Osteoblast (primary cell): ENCODE measurements around the gene DNER. TPM values are rescaled to one million over a fixed set of nuclear protein-coding genes. Genes with fewer than 3 reads are reported as not detected.
"Not testable (repeated sequence)": the region's sequence is repeated elsewhere in the genome, so short reads cannot be mapped to it uniquely, and the experiment has no call there.

Source experiments
- DNase-seq: peaks from one replicate; pipeline ENCODE4 v3.0.0; 2011; ENCODE audit warnings: low spot score, mixed read lengths; ENCODE audit not compliant: insufficient read length; ENCODE audit errors: missing footprints
- H2AFZ ChIP-seq: 2 replicates; pipeline ENCODE4 v1.6.0; 2011; ENCODE audit warnings: mild to moderate bottlenecking, low read length
- H3K27ac ChIP-seq: 2 replicates; pipeline ENCODE4 v1.5.1; 2011; ENCODE audit warnings: mild to moderate bottlenecking, low read depth, low read length, moderate library complexity
- H3K27me3 ChIP-seq: 2 replicates; pipeline ENCODE4 v1.6.0; 2012; ENCODE audit warnings: mild to moderate bottlenecking, control low read depth, inconsistent platforms, low read length, moderate library complexity; ENCODE audit not compliant: insufficient read depth
- H3K36me3 ChIP-seq: 2 replicates; pipeline ENCODE4 v1.5.1; 2011; ENCODE audit warnings: mild to moderate bottlenecking, low read length, control low read depth, moderate library complexity; ENCODE audit not compliant: insufficient read depth
- H3K4me1 ChIP-seq: 2 replicates; pipeline ENCODE4 v1.5.1; 2011; ENCODE audit warnings: mild to moderate bottlenecking, low read length, control low read depth, moderate library complexity; ENCODE audit not compliant: insufficient read depth
- H3K4me2 ChIP-seq: 2 replicates; pipeline ENCODE4 v1.6.0; 2011; ENCODE audit warnings: mild to moderate bottlenecking, low read length; ENCODE audit not compliant: insufficient read depth
- H3K4me3 ChIP-seq: fragments of 200-600 bp; sonication (generic); 3 replicates; pipeline ENCODE4 v1.5.1; 2012; ENCODE audit warnings: mild to moderate bottlenecking, low read length, inconsistent platforms; ENCODE audit not compliant: insufficient read depth
- H3K79me2 ChIP-seq: 2 replicates; pipeline ENCODE4 v1.6.0; 2012; ENCODE audit warnings: mild to moderate bottlenecking, low read length, control low read depth, inconsistent platforms; ENCODE audit not compliant: insufficient read depth
- H3K9me3 ChIP-seq: 2 replicates; pipeline ENCODE4 v1.5.1; 2011; ENCODE audit warnings: low read depth, low read length, control low read depth
- H4K20me1 ChIP-seq: 2 replicates; pipeline ENCODE4 v1.6.0; 2012; ENCODE audit warnings: mild to moderate bottlenecking, low read length, control low read depth; ENCODE audit not compliant: insufficient read depth
- total RNA-seq: library from RNA; depleted of rRNA; stranded (reverse); fragments of >200 nt; gene quantifications from 2 replicates; pipeline ENCODE4 v1.2.3, GENCODE V29; 2012
- TF ChIP-seq, protein P1 (sequence below): IDR thresholded peaks from 2 replicates; pipeline ENCODE4 v1.5.1; 2011; ENCODE audit warnings: mild to moderate bottlenecking, low read depth, low read length, moderate library complexity; ENCODE audit errors: extremely low read depth

Gene DNER
- total RNA-seq, 1 donor, result 0.36 TPM

DNA sequence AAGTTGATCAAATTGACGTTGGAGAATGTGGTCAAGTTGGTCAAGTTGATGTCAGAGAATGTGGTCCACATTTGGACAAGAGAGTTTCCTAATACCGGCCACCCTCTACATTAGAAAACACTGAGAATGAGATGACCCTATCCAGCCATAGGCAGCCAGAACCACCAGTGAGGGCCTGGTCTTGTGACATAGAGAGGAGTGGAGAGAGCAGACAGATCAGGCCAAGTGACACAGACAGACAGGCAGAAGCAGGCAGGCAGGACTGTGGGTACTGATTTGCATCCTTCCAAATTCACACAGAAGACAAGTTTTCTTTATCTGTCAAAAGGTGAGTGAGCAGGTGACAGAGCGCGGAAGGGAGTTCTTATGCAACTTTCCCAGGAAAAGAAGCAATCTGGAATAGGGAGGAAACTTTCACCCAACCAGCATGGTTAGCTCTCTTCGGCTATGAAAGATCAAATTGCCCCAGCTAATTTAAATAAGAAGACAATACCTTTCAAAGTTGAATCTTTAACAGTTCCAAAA is 334.2 kb downstream of the DNER start:
- Histone ChIP-seq H3K4me1 (no peaks in the 10 kb centered on the region), H2AFZ (no peak overlapping the region), H3K9me3 (no peaks in the 10 kb centered on the region), H3K4me3 (no peak overlapping the region), H3K27me3 (no peaks in the 10 kb centered on the region), H3K27ac (no peak overlapping the region), H3K79me2 (no peaks in the 10 kb centered on the region), H4K20me1 (no peaks in the 10 kb centered on the region), H3K36me3 (no peaks in the 10 kb centered on the region), H3K4me2 (no peak overlapping the region)
- TF ChIP-seq, protein P1, sequence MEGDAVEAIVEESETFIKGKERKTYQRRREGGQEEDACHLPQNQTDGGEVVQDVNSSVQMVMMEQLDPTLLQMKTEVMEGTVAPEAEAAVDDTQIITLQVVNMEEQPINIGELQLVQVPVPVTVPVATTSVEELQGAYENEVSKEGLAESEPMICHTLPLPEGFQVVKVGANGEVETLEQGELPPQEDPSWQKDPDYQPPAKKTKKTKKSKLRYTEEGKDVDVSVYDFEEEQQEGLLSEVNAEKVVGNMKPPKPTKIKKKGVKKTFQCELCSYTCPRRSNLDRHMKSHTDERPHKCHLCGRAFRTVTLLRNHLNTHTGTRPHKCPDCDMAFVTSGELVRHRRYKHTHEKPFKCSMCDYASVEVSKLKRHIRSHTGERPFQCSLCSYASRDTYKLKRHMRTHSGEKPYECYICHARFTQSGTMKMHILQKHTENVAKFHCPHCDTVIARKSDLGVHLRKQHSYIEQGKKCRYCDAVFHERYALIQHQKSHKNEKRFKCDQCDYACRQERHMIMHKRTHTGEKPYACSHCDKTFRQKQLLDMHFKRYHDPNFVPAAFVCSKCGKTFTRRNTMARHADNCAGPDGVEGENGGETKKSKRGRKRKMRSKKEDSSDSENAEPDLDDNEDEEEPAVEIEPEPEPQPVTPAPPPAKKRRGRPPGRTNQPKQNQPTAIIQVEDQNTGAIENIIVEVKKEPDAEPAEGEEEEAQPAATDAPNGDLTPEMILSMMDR, result no peak
- no peak for DNase-seq

- TF ChIP-seq, protein P1, result no peak
Observed at GRCh38 chr2:229378386-229378785, 336.0 kb downstream of the DNER start.

DNA sequence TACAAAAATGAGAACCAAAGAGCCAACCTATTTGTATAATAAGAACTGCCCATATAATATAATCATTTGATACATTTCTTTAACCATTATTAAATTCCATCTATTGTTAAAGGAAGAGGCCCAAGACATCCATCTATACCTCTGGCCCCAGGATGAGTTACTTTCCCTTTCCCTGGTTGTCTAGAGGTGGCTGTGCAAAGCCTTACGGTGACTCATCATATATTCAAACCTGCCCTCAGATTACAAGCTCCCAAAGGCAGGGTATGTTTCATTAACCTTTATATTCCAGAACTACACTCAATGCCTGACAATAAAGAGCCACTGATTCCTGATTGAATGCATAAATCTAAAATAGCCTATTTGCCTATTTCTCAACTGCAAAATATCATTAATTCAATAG is 337.5 kb downstream of the DNER start:
- DNase-seq, result no peak
- TF ChIP-seq, protein P1, result no peak
- H3K4me1 ChIP-seq, result no peaks in the 10 kb centered on the region
- no peaks in the 10 kb centered on the region for H3K27me3 ChIP-seq
- H3K79me2 ChIP-seq, result no peaks in the 10 kb centered on the region
- H4K20me1 ChIP-seq, result no peaks in the 10 kb centered on the region
- no peak overlapping the region for H2AFZ ChIP-seq
- H3K4me3 ChIP-seq, result no peak overlapping the region
- no peak overlapping the region for H3K27ac ChIP-seq
- no peak overlapping the region for H3K4me2 ChIP-seq
- no peaks in the 10 kb centered on the region for H3K9me3 ChIP-seq
- no peaks in the 10 kb centered on the region for H3K36me3 ChIP-seq

More at GRCh38 chr2:229378386-229378785, 336.0 kb downstream of the DNER start:
- Histone ChIP-seq H3K9me3 (no peaks in the 10 kb centered on the region), H3K4me3 (no peak overlapping the region), H2AFZ (no peak overlapping the region), H3K4me2 (no peak overlapping the region), H3K36me3 (no peaks in the 10 kb centered on the region), H3K27me3 (no peaks in the 10 kb centered on the region), H4K20me1 (no peaks in the 10 kb centered on the region), H3K79me2 (no peaks in the 10 kb centered on the region), H3K4me1 (no peaks in the 10 kb centered on the region), H3K27ac (no peak overlapping the region)
- no peak for DNase-seq

- Histone ChIP-seq H3K27me3 (no peaks in the 10 kb centered on the region), H3K9me3 (no peaks in the 10 kb centered on the region), H3K79me2 (no peaks in the 10 kb centered on the region), H3K4me2 (no peak overlapping the region), H2AFZ (no peak overlapping the region), H3K27ac (no peak overlapping the region), H4K20me1 (no peaks in the 10 kb centered on the region), H3K4me3 (no peak overlapping the region), H3K36me3 (no peaks in the 10 kb centered on the region), H3K4me1 (no peaks in the 10 kb centered on the region)
- no peak for DNase-seq
- TF ChIP-seq, protein P1, result no peak
Observed at GRCh38 chr2:229375251-229375650, 339.1 kb downstream of the DNER start.

GRCh38 chr2:229373311-229373710 is 341.0 kb downstream of the DNER start:
- not testable (repeated sequence) for H4K20me1 ChIP-seq, H3K4me2 ChIP-seq, H3K79me2 ChIP-seq, H2AFZ ChIP-seq, H3K27me3 ChIP-seq, H3K4me1 ChIP-seq, H3K36me3 ChIP-seq, H3K9me3 ChIP-seq, H3K4me3 ChIP-seq, DNase-seq, H3K27ac ChIP-seq
